Hepatocyte (in vitro differentiated cells): ENCODE data around the gene TXLNA. TPM values are rescaled to one million over a fixed set of nuclear protein-coding genes. Genes with fewer than 3 reads are reported as not detected.
"Not testable (repeated sequence)": the region's sequence is repeated elsewhere in the genome, so short reads cannot be mapped to it uniquely, and the experiment has no call there.

Source experiments
- DNase-seq: peaks from one replicate; pipeline ENCODE4 v3.0.0-alpha.2; 2016; ENCODE audit warnings: low spot score
- H2AFZ ChIP-seq: fragments of 200-600 bp; sonication (generic); 2 replicates; pipeline ENCODE4 v1.6.0; 2016; ENCODE audit warnings: antibody characterized with exemption, mild to moderate bottlenecking
- H3K27ac ChIP-seq: fragments of 200-600 bp; sonication (generic); 2 replicates; pipeline ENCODE4 v1.5.1; 2016; ENCODE audit warnings: mild to moderate bottlenecking
- H3K27me3 ChIP-seq: fragments of 200-600 bp; sonication (generic); 2 replicates; pipeline ENCODE4 v1.6.1; 2016
- H3K36me3 ChIP-seq: fragments of 200-600 bp; sonication (generic); replicated peaks from 2 replicates; pipeline ENCODE4 v1.5.1; 2016; ENCODE audit warnings: low read depth; ENCODE audit not compliant: insufficient read depth
- H3K4me1 ChIP-seq: fragments of 200-600 bp; sonication (generic); 2 replicates; pipeline ENCODE4 v1.5.1; 2016; ENCODE audit warnings: mild to moderate bottlenecking, moderate library complexity; ENCODE audit not compliant: insufficient read depth
- H3K4me2 ChIP-seq: fragments of 200-600 bp; sonication (generic); 2 replicates; pipeline ENCODE4 v1.6.0; 2016
- H3K4me3 ChIP-seq: fragments of 200-600 bp; sonication (generic); 2 replicates; pipeline ENCODE4 v1.5.1; 2016; ENCODE audit warnings: mild to moderate bottlenecking
- H3K79me2 ChIP-seq: fragments of 200-600 bp; sonication (generic); 2 replicates; pipeline ENCODE4 v1.6.0; 2017; ENCODE audit warnings: mild to moderate bottlenecking
- H3K9me2 ChIP-seq: fragments of 200-600 bp; sonication (generic); replicated peaks from 2 replicates; pipeline ENCODE4 v1.6.0; 2017; ENCODE audit warnings: mild to moderate bottlenecking; ENCODE audit not compliant: insufficient read depth
- H3K9me3 ChIP-seq: fragments of 200-600 bp; sonication (generic); 2 replicates; pipeline ENCODE4 v1.5.1; 2016; ENCODE audit warnings: low read depth, mild to moderate bottlenecking
- H4K20me1 ChIP-seq: fragments of 200-600 bp; sonication (generic); 2 replicates; pipeline ENCODE4 v1.6.0; 2016; ENCODE audit warnings: mild to moderate bottlenecking; ENCODE audit not compliant: insufficient read depth, poor library complexity, severe bottlenecking
- EZH2 ChIP-seq: fragments of 200-600 bp; sonication (generic); IDR thresholded peaks from 2 replicates; pipeline ENCODE4 v1.6.1; 2016; ENCODE audit warnings: antibody characterized with exemption, mild to moderate bottlenecking, borderline replicate concordance
- EZH2phosphoT487 ChIP-seq: fragments of 200-600 bp; sonication (generic); IDR thresholded peaks from one replicate; pipeline ENCODE4 v1.6.1; 2018; ENCODE audit warnings: antibody characterized with exemption, mild to moderate bottlenecking, low read depth, moderate library complexity; ENCODE audit not compliant: unreplicated experiment, severe bottlenecking
- WGBS: methylation state at CpG from one replicate; pipeline ENCODE4 v1.1.6; 2016; ENCODE audit warnings: low lambda C conversion rate; ENCODE audit errors: missing lambda C conversion rate; 5-methylcytosine and 5-hydroxymethylcytosine counted together
- polyA plus RNA-seq: library from polyadenylated mRNA; unstranded; fragments of >200 nt; fragmentation: Nextera tagmentation; extraction: Ambion mirVana; gene quantifications from 2 replicates; pipeline ENCODE4 v1.2.1, GENCODE V29; 2016
- total RNA-seq: library from RNA; depleted of rRNA; stranded (reverse); fragments of >200 nt; gene quantifications from 2 replicates; pipeline ENCODE4 v1.2.3, GENCODE V29; 2014
- TF ChIP-seq, protein P1 (sequence below): fragments of 200-600 bp; sonication (generic); IDR thresholded peaks from 2 replicates; pipeline ENCODE4 v1.5.1; 2016; ENCODE audit warnings: antibody characterized with exemption, mild to moderate bottlenecking; ENCODE audit not compliant: poor library complexity

The TXLNA gene
- total and polyA plus RNA-seq, 2 experiments from 2014 or later = 41.2 to 52.7 TPM

DNA sequence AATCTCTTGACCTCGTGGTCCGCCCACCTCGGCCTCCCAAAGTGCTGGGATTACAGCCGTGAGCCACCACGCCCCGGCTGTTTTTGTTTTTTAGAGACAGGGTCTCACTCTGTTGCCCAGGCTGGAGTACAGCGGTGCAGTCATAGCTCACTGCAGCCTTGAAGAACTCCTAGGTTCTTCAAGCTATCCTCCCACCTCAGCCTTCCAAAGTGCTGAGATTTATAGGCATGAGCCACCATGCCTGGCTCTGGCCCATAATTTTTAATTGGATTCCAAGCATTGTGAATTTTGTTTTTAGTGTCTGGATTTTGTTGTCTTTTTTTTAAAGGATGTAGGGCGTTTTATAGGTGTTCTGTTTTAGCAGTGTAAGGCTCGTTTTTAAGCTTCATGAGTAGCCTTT, 28.6 kb upstream of the TXLNA start:
- no peaks in the 10 kb centered on the region for H3K9me2 ChIP-seq
- DNase-seq = no peak
- no peak overlapping the region for H3K4me3 ChIP-seq
- WGBS = 63% methylated on average over 9 of the region's 9 CpGs
- H3K4me2 ChIP-seq = peak overlapping the region; percentile 16
- H3K4me1 ChIP-seq = no peaks in the 10 kb centered on the region
- H3K79me2 ChIP-seq = peaks cover 94% of the 10 kb centered on the region
- H3K9me3 ChIP-seq = no peaks in the 10 kb centered on the region
- H2AFZ ChIP-seq = no peak overlapping the region
- no peaks in the 10 kb centered on the region for H3K27me3 ChIP-seq
- no peak overlapping the region for H3K27ac ChIP-seq
- no peaks in the 10 kb centered on the region for H3K36me3 ChIP-seq
- no peak for TF ChIP-seq EZH2phosphoT487
- TF ChIP-seq, protein P1, sequence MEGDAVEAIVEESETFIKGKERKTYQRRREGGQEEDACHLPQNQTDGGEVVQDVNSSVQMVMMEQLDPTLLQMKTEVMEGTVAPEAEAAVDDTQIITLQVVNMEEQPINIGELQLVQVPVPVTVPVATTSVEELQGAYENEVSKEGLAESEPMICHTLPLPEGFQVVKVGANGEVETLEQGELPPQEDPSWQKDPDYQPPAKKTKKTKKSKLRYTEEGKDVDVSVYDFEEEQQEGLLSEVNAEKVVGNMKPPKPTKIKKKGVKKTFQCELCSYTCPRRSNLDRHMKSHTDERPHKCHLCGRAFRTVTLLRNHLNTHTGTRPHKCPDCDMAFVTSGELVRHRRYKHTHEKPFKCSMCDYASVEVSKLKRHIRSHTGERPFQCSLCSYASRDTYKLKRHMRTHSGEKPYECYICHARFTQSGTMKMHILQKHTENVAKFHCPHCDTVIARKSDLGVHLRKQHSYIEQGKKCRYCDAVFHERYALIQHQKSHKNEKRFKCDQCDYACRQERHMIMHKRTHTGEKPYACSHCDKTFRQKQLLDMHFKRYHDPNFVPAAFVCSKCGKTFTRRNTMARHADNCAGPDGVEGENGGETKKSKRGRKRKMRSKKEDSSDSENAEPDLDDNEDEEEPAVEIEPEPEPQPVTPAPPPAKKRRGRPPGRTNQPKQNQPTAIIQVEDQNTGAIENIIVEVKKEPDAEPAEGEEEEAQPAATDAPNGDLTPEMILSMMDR = no peak
- no peak for TF ChIP-seq EZH2
- H4K20me1 ChIP-seq = peaks cover 43% of the 10 kb centered on the region

DNA sequence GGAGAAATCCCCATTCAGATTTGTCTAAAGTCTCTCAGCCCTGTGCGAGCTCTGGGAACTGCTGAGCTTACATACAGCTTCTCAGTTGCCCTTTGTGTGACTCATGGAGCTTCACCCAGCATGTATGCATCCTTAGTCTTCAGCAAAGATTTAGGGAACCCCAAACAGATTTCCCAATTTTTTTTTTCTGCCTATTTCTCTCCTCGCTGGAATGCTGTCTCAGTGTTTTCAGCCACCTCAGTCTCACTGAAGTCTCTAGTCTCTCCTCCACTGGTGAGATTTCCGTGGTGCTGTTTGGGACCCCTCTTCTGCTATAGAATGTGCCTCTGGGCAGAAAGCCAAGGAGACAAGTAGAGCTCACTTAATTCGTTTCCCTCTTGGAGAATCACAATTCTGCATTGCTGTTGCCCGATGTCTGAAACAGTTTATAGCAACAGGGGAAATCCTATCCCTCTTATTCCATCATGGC, 28.1 kb upstream of the TXLNA start:
- H3K4me2 ChIP-seq = peak overlapping the region; percentile 16
- H3K4me1 ChIP-seq = no peaks in the 10 kb centered on the region
- 44% methylated on average over 5 of the region's 5 CpGs for WGBS
- no peaks in the 10 kb centered on the region for H3K36me3 ChIP-seq
- no peaks in the 10 kb centered on the region for H3K27me3 ChIP-seq
- H3K79me2 ChIP-seq = peaks cover 91% of the 10 kb centered on the region
- H3K4me3 ChIP-seq = no peak overlapping the region
- peak; percentile 40 for DNase-seq
- H2AFZ ChIP-seq = no peak overlapping the region
- H3K9me2 ChIP-seq = no peaks in the 10 kb centered on the region
- no peaks in the 10 kb centered on the region for H3K9me3 ChIP-seq
- peaks cover 39% of the 10 kb centered on the region for H4K20me1 ChIP-seq
- no peak overlapping the region for H3K27ac ChIP-seq
- no peak for TF ChIP-seq EZH2phosphoT487
- TF ChIP-seq, protein P1 = no peak
- no peak for TF ChIP-seq EZH2

DNA sequence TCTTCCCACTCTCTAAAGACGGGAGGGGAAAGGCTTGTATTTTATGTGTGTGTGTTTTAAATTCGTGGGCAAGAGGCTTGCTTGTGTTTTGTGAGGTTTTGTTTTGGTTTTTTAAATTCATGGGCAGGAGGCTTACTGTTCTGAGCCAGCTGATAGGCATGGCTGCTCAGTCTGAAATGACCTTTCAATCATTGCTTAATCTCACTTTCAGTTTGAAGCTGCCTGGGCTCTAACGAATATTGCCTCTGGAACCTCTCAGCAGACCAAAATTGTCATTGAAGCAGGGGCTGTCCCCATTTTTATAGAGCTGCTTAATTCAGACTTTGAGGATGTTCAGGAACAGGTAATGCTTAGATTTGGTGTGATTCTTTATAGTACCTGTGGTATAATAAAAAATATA, 20.3 kb upstream of the TXLNA start:
- Histone ChIP-seq H3K9me3 (no peaks in the 10 kb centered on the region), H2AFZ (no peak overlapping the region), H3K9me2 (no peaks in the 10 kb centered on the region), H3K36me3 (peaks cover 4% of the 10 kb centered on the region), H3K4me2 (no peak overlapping the region), H3K79me2 (peaks cover 23% of the 10 kb centered on the region), H4K20me1 (peaks cover 3% of the 10 kb centered on the region), H3K27ac (no peak overlapping the region), H3K4me3 (no peak overlapping the region), H3K4me1 (no peaks in the 10 kb centered on the region), H3K27me3 (no peaks in the 10 kb centered on the region)
- TF ChIP-seq EZH2 (no peak), EZH2phosphoT487 (no peak)
- TF ChIP-seq, protein P1 = no peak
- no peak for DNase-seq
- 81% methylated on average over 3 of the region's 3 CpGs for WGBS

DNA sequence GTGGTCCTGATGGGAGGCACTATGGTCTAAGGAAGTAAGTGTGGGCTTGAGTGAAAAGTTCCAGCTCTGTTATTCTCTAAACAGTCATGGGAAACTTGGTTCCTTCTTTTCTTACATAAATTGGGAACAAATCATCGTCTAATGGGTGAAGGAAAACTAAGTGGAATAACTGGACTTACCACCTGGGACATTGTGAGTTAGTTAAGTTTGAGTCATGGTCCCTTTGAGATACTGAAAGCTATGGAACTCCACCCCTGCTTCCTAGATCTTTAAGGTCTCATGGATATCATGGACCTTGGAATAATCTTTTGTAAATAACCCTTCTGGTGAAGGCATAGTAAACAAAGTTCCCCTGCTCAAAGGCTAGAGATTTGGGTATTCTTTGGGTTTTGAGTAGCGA, 16.1 kb upstream of the TXLNA start:
- no peak for TF ChIP-seq EZH2
- no peak for TF ChIP-seq EZH2phosphoT487
- TF ChIP-seq, protein P1 = no peak
- H2AFZ ChIP-seq = no peak overlapping the region
- no peak for DNase-seq
- H3K79me2 ChIP-seq = no peaks in the 10 kb centered on the region
- H3K4me3 ChIP-seq = no peak overlapping the region
- 88% methylated on average over 2 of the region's 2 CpGs for WGBS
- no peaks in the 10 kb centered on the region for H3K9me3 ChIP-seq
- no peak overlapping the region for H3K4me2 ChIP-seq
- H3K27ac ChIP-seq = no peak overlapping the region
- H3K9me2 ChIP-seq = no peaks in the 10 kb centered on the region
- no peaks in the 10 kb centered on the region for H3K36me3 ChIP-seq
- no peaks in the 10 kb centered on the region for H3K27me3 ChIP-seq
- no peaks in the 10 kb centered on the region for H3K4me1 ChIP-seq
- H4K20me1 ChIP-seq = no peaks in the 10 kb centered on the region

DNA sequence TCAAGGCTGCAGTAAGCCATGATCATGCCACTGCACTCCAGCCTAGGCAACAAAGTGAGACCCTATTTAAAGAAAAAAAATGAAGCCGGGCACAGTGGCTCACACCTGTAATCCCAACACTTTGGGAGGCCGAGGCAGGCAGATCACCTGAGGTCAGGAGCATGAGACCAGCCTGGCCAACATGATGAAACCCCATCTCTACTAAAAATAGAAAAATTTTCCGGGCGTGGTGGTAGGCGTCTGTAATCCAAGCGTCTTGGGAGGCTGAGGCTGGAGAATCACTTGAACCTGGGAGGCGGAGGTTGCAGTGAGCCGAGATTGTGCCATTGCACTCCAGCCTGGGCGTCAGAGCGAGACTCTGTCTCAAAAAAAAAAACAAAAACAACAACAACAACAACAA, 13.8 kb upstream of the TXLNA start:
- H3K4me1 ChIP-seq, H3K27ac ChIP-seq, DNase-seq, H3K36me3 ChIP-seq, H3K9me3 ChIP-seq, H3K79me2 ChIP-seq, H3K9me2 ChIP-seq, H3K27me3 ChIP-seq, H3K4me2 ChIP-seq, H4K20me1 ChIP-seq, H3K4me3 ChIP-seq, H2AFZ ChIP-seq: not testable (repeated sequence)
- over 99% methylated on average over 10 of the region's 10 CpGs for WGBS
